Measurements from ENCODE around the gene KIAA0753. TPM values are rescaled to one million over a fixed set of nuclear protein-coding genes. Genes with fewer than 3 reads are reported as not detected.

The KIAA0753 gene
- total and polyA plus RNA-seq, 4 donors: 5.3 to 31.9 (median 12.8) TPM

- DNase-seq (no peak), ATAC-seq (ENCODE audit: insufficient read depth, low FRiP score) (no peak)
- H3K4me3 ChIP-seq: no peak overlapping the region
- no peaks in the 10 kb centered on the region for H3K36me3 ChIP-seq (ENCODE audit: control insufficient read depth in 4 of 4, insufficient read depth in 4 of 4, low read length in 4 of 4)
- 93 to 94% methylated on average over 5 of the region's 5 CpGs for WGBS, 2 donors
- peaks cover 0 to 10% (median 7%) of the 10 kb centered on the region in 3 donors for H3K27me3 ChIP-seq (ENCODE audit: control insufficient read depth in 3 of 3, insufficient read depth in 3 of 3, low read length in 2 of 3)
- no peak for TF ChIP-seq CTCF (IDR thresholded peaks at IDR 0.05; ENCODE audit: control extremely low read depth, extremely low read depth)
- H3K27ac ChIP-seq (ENCODE audit: low read depth in 1 of 2, low read length in 1 of 2): no peak overlapping the region
- H3K4me1 ChIP-seq (ENCODE audit: control insufficient read depth in 5 of 5, insufficient read depth in 5 of 5, low read length in 5 of 5): peaks cover 1 to 21% (median 3%) of the 10 kb centered on the region in 5 donors
- no peaks in the 10 kb centered on the region for H3K9me3 ChIP-seq (ENCODE audit: control insufficient read depth in 4 of 4, insufficient read depth in 3 of 4, low read length in 3 of 4)
- no peak overlapping the region for H3K9ac ChIP-seq (ENCODE audit: insufficient read depth in 1 of 2, low read length in 2 of 2)
Measured at GRCh38 chr17:6559753-6560215, 80.7 kb downstream of the KIAA0753 start.

GRCh38 chr17:6558932-6559752, 81.4 kb downstream of the KIAA0753 start:
- Histone ChIP-seq H3K36me3 (ENCODE audit: control insufficient read depth in 4 of 4, insufficient read depth in 4 of 4, low read length in 4 of 4) (no peaks in the 10 kb centered on the region), H3K4me3 (no peak overlapping the region), H3K27ac (ENCODE audit: low read depth in 1 of 2, low read length in 1 of 2) (no peak overlapping the region), H3K9ac (ENCODE audit: insufficient read depth in 1 of 2, low read length in 2 of 2) (no peak overlapping the region), H3K9me3 (ENCODE audit: control insufficient read depth in 4 of 4, insufficient read depth in 3 of 4, low read length in 3 of 4) (no peaks in the 10 kb centered on the region), H3K27me3 (ENCODE audit: control insufficient read depth in 3 of 3, insufficient read depth in 3 of 3, low read length in 2 of 3) (peaks cover 0 to 17% (median 13%) of the 10 kb centered on the region in 3 donors), H3K4me1 (ENCODE audit: control insufficient read depth in 5 of 5, insufficient read depth in 5 of 5, low read length in 5 of 5) (peaks cover 2 to 21% (median 9%) of the 10 kb centered on the region in 5 donors)
- DNase-seq: peak in 2 of 3 donors; percentile 57 to 69
- no peak for ATAC-seq (ENCODE audit: insufficient read depth, low FRiP score)
- TF ChIP-seq CTCF (IDR thresholded peaks at IDR 0.05; ENCODE audit: control extremely low read depth, extremely low read depth): no peak
- 75 to 80% methylated on average over 11 of the region's 11 CpGs for WGBS, 2 donors

- 85 to 94% methylated on average over 6 of the region's 6 CpGs for WGBS, 2 donors
- ATAC-seq (ENCODE audit: insufficient read depth, low FRiP score) (no peak), DNase-seq (no peak)
- peaks cover 2 to 21% (median 9%) of the 10 kb centered on the region in 5 donors for H3K4me1 ChIP-seq (ENCODE audit: control insufficient read depth in 5 of 5, insufficient read depth in 5 of 5, low read length in 5 of 5)
- H3K9me3 ChIP-seq (ENCODE audit: control insufficient read depth in 4 of 4, insufficient read depth in 3 of 4, low read length in 3 of 4): no peaks in the 10 kb centered on the region
- peaks cover 0 to 19% (median 17%) of the 10 kb centered on the region in 3 donors for H3K27me3 ChIP-seq (ENCODE audit: control insufficient read depth in 3 of 3, insufficient read depth in 3 of 3, low read length in 2 of 3)
- TF ChIP-seq CTCF (IDR thresholded peaks at IDR 0.05; ENCODE audit: control extremely low read depth, extremely low read depth): no peak
- H3K4me3 ChIP-seq: no peak overlapping the region
- H3K36me3 ChIP-seq (ENCODE audit: control insufficient read depth in 4 of 4, insufficient read depth in 4 of 4, low read length in 4 of 4): no peaks in the 10 kb centered on the region
- H3K9ac ChIP-seq (ENCODE audit: insufficient read depth in 1 of 2, low read length in 2 of 2): no peak overlapping the region
- peak overlapping the region in 1 of 2 donors; percentile 8 for H3K27ac ChIP-seq (ENCODE audit: low read depth in 1 of 2, low read length in 1 of 2)
Measured at GRCh38 chr17:6558276-6558675, 82.2 kb downstream of the KIAA0753 start.
